Right lobe of liver (tissue), 6 donors: ENCODE measurements around the gene MGA. TPM values are rescaled to one million over a fixed set of nuclear protein-coding genes. Genes with fewer than 3 reads are reported as not detected.

Experiments
- ATAC-seq, 4 donors: fragments of 200-7000 bp; cut with Tn5 transposase; one replicate each; pipeline ENCODE4 v1.9.1; 2020; ENCODE audit warnings: mild to moderate bottlenecking in 4 of 4, moderate library complexity in 4 of 4
- DNase-seq, 3 donors: peaks; one replicate each; pipeline ENCODE4 v3.0.0-alpha.2; 2020
- H3K27ac ChIP-seq, 3 donors: fragments of 200-600 bp; one replicate each; pipeline ENCODE4 v1.8.0; 2022
- H3K27me3 ChIP-seq, 2 donors: fragments of 200-600 bp; one replicate each; pipeline ENCODE4 v1.8.0; 2022
- H3K36me3 ChIP-seq, 4 donors: fragments of 200-600 bp; sonication (generic) in 1 of 4; one replicate each; pipeline versions ENCODE4 v1.5.1 to v1.8.0; 2017 to 2022; ENCODE audit warnings: control low read depth in 1 of 4
- H3K4me1 ChIP-seq, 4 donors: fragments of 200-600 bp; sonication (generic) in 1 of 4; one replicate each; pipeline versions ENCODE4 v1.5.1 to v1.8.0; 2017 to 2022; ENCODE audit warnings: control low read depth in 1 of 4
- H3K4me3 ChIP-seq, 3 donors: fragments of 200-600 bp; one replicate each; pipeline ENCODE4 v1.8.0; 2022
- H3K9me3 ChIP-seq, 4 donors: fragments of 200-600 bp; sonication (generic) in 1 of 4; one replicate each; pipeline versions ENCODE4 v1.5.1 to v1.8.0; 2017 to 2022; ENCODE audit warnings: control low read depth in 1 of 4
- CTCF ChIP-seq, 4 donors: fragments of 200-600 bp in 3 of 4; fragments of 450-650 bp in 1 of 4; IDR thresholded peaks; one replicate each; pipeline versions ENCODE4 v1.5.1 to v1.8.0; 2016 to 2022; ENCODE audit warnings: antibody characterized with exemption in 4 of 4, mild to moderate bottlenecking in 2 of 4
- POLR2A ChIP-seq: fragments of 450-650 bp; IDR thresholded peaks from one replicate; pipeline ENCODE4 v1.6.1; 2017; ENCODE audit warnings: antibody characterized with exemption, mild to moderate bottlenecking
- WGBS: methylation state at CpG from one replicate; pipeline ENCODE4 v1.1.6; 2018; ENCODE audit warnings: low coverage, low lambda C conversion rate; ENCODE audit not compliant: insufficient coverage; ENCODE audit errors: missing lambda C conversion rate; 5-methylcytosine and 5-hydroxymethylcytosine counted together
- intact Hi-C, 2 donors: fragments of 100-400 bp; cut with DNase I; formaldehyde crosslinking; loops; one replicate each; pipeline versions ENCODE4 v1.11.2 to v1.14.1; 2022
- total RNA-seq, 6 experiments: library from RNA; depleted of rRNA in 2 of 6; stranded (reverse); fragments of >200 nt in 2 of 6; fragmentation: NEBNext Ultra II Directional in 3 of 6; extraction: Animal tissue kit (Norgen Biotek cat#: 25700) in 3 of 6; gene quantifications; one replicate each; pipeline versions ENCODE4 v1.1.0 to v1.2.4, GENCODE V29; 2016 to 2023
- donor health status: DM: no; HTN: yes; CAD: no.
- donor health status: DM: no; HTN: no; CAD: no.
- donor health status: DM: no; HTN: no; CAD: no.
- donor health status: DM: no; HTN: yes; CAD: no.
- donor health status: DM: no; HTN: yes; CAD: no.

The MGA gene
- total RNA-seq, 6 experiments from 2014 or later = 10.9 to 17.2 (median 12.1) TPM

GRCh38 chr15:41666353-41666920 lies 6.2 kb downstream of the MGA start:
- TF ChIP-seq POLR2A (no peak), CTCF (IDR thresholded peaks at IDR 0.05) (no peak)
- Histone ChIP-seq H3K9me3 (no peaks in the 10 kb centered on the region), H3K27ac (no peak overlapping the region), H3K4me3 (no peak overlapping the region), H3K36me3 (no peaks in the 10 kb centered on the region), H3K4me1 (peaks cover 0 to 6% (median 0%) of the 10 kb centered on the region in 4 donors), H3K27me3 (no peaks in the 10 kb centered on the region)
- ATAC-seq (no peak), DNase-seq (no peak)
- intact Hi-C loops = no loop called here
- WGBS = 52% methylated on average over 3 of the region's 3 CpGs

- H3K4me3 ChIP-seq = no peak overlapping the region
- TF ChIP-seq POLR2A = no peak
- TF ChIP-seq CTCF (IDR thresholded peaks at IDR 0.05) = no peak
- no peaks in the 10 kb centered on the region for H3K27me3 ChIP-seq
- DNase-seq = no peak
- intact Hi-C loops = no loop called here
- H3K9me3 ChIP-seq = no peaks in the 10 kb centered on the region
- no peak overlapping the region for H3K27ac ChIP-seq
- no peaks in the 10 kb centered on the region for H3K36me3 ChIP-seq
- H3K4me1 ChIP-seq = no peaks in the 10 kb centered on the region
- ATAC-seq = no peak
- WGBS = 67% methylated on average over 3 of the region's 3 CpGs
Measured at GRCh38 chr15:41669701-41670100, 9.5 kb downstream of the MGA start.

GRCh38 chr15:41671656-41672648 lies 11.7 kb downstream of the MGA start:
- no peak overlapping the region for H3K4me3 ChIP-seq
- TF ChIP-seq POLR2A = no peak
- TF ChIP-seq CTCF (IDR thresholded peaks at IDR 0.05) = no peak
- no peak for ATAC-seq
- no peaks in the 10 kb centered on the region for H3K9me3 ChIP-seq
- no peaks in the 10 kb centered on the region for H3K36me3 ChIP-seq
- intact Hi-C loops = no loop called here
- no peak for DNase-seq
- H3K4me1 ChIP-seq = no peaks in the 10 kb centered on the region
- no peak overlapping the region for H3K27ac ChIP-seq
- no peaks in the 10 kb centered on the region for H3K27me3 ChIP-seq
- 77% methylated on average over 6 of the region's 7 CpGs for WGBS

GRCh38 chr15:41675337-41675736 lies 15.1 kb downstream of the MGA start:
- no peak for TF ChIP-seq POLR2A
- no peak for TF ChIP-seq CTCF (IDR thresholded peaks at IDR 0.05)
- intact Hi-C loops = no loop called here
- WGBS = 89% methylated on average over 4 of the region's 4 CpGs
- no peak for ATAC-seq
- Histone ChIP-seq H3K36me3 (no peaks in the 10 kb centered on the region), H3K4me1 (no peaks in the 10 kb centered on the region), H3K27me3 (no peaks in the 10 kb centered on the region), H3K9me3 (no peaks in the 10 kb centered on the region), H3K27ac (no peak overlapping the region), H3K4me3 (no peak overlapping the region)
- DNase-seq = no peak
